ENCODE data around the gene ITGA3.

The ITGA3 gene

DNA sequence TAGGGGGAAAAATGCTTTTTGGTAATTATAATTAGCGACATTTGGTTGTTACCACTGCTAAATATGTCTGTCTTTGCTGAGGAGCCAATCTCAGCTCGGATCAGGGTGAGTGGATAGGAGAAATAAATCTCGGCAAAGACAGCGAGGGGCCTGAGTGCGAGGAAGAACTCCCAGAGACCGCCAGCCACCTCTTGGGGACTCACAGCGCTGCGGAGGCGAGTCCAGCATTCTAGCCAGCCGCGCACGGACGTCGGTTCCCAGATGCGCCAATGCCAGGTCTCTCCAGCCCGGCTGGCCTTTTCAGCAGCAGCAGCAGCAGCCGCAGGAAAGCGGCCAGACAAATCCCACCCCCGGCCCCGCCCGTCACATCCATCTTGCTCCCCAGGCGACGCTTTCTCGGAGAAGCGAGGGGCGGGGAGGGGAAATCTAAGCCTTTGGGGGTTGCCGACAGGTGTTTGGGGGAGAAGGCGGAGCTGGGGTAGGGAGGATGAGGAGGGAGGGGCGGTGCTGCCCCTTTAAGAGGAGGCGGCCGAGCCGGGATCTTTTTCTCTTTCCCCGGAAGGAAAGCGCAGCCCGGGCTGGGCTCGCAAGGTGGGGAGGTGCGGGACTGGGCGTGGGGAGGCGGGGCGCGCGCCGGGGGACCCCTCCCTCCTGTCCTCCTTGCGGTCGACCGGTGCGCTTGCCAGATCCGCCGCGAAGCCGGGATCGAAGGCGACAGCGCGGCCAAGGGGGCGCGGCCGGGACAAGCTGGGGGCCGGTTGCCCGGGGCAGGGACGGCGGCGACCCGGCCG lies at the start of gene ITGA3:
TSS of gene ITGA3 (plus strand) at position 685 of the 791 bp plus-strand sequence. CDS start 330 bp downstream, outside the sequence.
- DNase-seq (ENCODE audit: low read depth, low spot score): no peak

DNA sequence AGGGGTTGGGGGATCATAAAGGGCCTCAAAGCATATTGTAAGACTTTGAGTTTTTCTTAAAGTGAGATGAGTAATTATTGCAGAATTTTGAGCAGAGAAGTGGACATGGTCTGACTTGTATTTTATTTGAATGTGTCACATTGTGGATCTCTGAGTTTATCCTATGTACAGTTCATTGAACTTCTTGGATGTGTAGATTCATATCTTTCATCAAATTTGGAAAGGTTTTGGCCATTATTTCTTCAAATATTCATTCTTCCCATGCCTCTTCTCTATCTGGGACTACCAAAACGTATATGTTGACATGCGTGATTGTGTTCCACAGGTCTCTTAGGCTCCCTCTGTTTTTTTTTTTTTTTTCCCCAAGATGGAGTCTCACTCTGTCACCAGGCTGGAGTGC lies 46.6 kb upstream of the ITGA3 start:
- no peak for DNase-seq (ENCODE audit: low read depth, low spot score)

DNA sequence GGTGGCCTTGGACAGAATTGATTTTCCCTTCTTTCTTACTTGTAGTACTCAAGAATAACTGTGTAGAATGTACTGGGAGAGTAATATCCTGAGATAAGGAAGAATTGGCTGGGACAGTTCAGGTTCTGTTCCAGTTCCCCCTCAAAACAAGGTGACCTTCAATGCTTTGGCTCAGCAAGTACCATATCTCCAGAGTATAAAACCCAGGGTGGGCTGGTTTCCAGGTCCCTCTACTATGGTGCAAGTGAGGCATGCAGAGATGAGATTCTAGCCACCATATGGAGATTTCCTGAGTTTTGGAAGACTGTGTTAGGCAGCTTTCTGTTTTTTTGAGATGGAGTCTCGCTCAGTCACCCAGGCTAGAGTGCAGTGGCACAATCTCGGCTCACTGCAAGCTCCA lies 42.8 kb upstream of the ITGA3 start:
- no peak for DNase-seq (ENCODE audit: low read depth, low spot score)

DNA sequence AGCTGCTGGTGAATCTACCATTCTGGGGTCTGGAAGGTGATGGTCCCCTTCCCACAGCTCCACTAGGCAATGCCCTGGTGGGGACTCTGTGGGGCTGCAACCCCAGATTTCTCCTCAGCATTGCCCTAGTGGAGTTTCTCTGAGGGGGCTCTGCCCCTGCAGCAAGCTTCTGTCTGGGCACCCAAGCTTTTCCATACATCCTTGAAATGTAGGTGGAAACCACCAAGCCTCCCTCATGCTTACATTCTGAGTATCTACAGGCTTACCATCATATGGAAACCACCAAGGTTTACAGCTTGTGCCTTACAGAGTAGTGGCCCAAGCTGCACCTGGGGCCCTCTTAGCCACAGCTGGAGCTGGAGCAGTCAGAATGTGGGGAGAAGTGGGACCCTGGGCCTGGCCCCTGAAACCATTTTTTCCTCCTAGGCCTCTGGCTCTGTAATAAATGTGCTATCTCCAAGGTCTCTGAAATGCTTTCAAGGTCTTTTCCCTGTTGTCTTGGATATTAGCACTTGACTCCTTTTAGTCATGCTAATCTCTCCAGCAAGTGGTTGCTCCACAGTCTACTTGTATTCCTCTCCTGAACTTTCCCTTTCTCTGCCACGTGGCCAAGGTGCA lies 41.3 kb upstream of the ITGA3 start:
- no peak for DNase-seq (ENCODE audit: low read depth, low spot score)

DNA sequence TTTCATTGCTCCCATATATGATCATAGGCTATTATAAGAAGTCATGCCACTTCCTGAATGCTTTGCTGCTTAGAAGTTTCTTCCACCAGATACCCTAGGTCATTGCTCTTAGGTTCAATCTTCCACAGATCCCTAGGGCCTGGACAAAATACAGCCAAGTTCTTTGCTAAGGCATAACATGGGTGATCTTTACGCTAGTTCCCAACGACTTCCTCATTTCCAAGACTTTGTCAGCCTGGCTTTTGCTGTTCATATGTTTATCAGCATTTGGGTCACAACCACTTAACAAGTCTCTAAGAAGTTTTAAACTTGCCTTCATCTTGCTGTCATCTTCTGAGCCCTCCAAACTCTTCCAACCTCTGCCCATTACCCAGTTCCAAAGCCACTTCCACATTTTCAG lies 40.8 kb upstream of the ITGA3 start:
- no peak for DNase-seq (ENCODE audit: low read depth, low spot score)

DNA sequence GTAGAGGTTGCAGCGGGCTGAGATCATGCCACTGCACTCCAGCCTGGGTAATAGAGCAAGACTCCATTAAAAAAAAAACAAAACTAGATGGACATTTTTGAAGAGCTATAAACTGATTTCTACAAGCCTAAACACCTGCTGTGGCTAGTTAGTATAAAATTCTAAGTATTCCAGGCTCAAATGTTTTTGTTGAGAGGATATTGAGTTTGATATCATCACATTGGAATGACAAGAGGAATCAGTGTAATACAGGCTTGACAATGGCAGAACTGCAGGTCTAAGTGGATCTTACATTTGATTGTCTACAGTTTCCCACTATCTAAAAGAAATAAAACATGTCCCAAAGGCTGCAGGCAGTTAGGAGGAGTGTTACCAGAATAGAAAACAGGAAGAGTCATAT lies 37.0 kb upstream of the ITGA3 start:
- no peak for DNase-seq (ENCODE audit: low read depth, low spot score)

DNA sequence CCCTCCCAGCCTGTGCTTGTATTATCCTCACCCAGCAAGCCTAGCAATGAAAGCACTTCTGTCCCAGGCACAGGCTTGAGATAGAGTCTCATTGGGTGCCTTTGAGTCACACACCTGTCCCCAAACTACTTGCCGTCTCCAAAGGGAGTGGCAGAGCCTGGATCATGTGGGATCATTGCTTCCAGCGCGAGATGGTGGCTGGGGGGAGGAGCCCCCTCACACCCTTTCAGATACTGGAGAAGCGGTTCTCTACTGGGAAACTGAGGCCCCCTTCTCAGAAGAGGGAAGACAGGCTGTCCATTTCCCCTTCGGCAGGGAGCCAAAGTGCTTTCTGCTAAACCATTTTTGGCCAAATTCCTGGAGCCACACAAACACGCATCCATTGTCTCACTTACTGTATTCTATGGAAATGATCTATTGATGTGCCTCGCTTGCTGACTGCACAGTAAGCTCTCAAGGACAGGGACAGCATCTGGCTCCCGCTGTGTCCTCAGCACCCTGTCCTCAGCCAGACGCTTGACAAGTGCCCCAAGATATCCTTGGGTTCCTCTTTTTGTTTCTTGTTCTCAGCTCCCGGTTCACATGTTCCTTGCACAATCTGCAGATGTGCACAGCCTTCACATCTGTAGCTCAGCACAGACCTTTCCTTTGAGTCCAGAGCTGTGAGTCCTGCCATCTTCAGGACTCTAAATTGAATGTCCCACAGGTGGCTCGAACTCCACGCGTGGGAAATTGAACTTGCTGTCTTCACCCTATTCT lies 34.9 kb upstream of the ITGA3 start:
- no peak for DNase-seq (ENCODE audit: low read depth, low spot score)

DNA sequence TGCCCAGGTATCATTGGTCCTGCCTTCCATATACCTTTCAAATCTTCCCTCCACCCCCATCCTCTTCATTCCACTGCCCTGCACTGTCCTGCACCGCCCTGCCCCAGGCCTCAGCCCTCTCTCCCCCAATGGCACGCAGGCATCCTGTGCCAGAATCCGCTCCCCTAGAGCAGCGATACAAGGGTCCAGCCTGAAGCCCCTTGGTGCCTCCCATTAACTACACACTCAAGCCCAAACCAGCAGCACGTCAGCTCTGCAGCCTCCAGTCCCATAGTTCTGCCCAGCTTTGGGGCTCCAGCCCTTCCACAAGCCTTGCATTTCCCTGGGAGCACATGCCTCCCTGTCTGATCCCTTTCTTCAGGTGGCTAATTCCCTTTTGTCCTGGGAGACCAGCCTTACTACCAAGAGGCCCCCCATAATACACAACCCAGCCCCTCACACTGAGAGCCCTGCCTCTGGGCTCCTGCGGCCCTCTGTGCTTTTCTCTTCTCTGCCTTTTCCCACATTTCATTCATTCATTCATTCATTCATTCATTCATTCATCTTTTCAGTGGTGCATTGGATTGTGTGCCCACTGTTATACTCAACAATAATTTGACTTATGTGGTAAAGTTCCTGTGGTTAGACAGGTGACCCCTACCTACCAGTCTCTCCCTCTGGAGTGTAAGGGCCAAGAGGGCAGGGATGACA lies 34.1 kb upstream of the ITGA3 start:
- DNase-seq (ENCODE audit: low read depth, low spot score): no peak

DNA sequence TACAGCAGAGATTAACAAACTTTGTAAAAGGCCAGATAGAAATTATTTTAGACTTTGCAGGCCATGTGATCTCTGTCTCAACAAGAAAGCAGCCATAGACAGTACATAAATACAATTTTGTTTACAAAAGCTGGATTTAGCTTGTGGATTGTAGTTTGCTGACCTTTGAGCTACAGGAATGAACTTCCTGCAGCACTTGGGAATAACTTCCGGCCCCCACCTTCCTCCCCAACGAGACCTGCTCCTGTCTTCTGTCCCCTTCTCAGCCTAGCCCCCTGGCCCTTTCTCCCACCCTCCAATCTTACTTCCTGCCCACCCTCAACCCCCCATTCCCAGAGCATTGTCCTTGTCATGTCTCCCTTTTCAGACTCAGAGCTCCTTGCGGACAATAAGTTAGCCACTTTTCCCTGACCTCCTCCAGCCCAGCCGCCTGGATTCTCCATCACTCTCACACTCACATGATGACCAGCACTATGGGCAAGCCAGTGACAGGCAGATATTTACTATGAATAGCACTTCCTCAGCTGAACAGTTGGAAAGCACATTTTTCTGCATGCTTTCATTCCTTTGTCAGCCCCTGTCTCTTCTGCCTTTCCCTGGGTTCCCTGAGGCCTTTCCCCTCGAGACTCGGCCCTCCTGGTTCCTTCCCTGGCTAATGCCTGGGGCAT lies 33.3 kb upstream of the ITGA3 start:
- DNase-seq (ENCODE audit: low read depth, low spot score): no peak

DNA sequence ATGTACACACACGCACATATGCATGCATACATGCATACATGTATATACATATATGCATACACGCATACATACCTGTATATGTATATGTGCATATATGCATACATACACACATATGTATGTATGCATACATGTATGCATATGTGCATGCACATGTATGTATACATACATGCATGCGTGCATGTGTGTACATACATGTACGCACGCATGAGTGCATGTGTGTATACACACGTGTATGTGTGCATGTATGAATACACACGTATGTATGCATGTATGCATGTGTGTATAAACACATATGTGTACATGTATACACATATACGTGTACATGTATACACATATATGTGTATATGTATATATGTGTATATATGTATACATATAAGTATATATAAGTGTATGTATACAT lies 32.4 kb upstream of the ITGA3 start:
- DNase-seq (ENCODE audit: low read depth, low spot score): no peak

DNA sequence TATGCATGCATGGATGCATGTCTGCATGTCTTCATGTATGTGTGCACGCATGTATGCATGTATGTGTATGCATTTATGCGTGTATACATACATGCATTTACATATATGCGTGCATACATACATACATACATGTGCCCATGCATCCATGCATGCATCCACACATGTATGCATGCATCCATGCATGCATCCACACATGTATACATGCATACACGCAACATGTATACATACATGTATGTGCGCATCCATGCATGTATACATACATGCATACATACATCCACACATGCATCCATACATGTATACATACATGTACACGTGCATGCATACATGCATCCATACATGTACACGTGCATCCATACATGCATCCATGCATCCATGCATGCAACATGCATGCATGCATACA lies 31.1 kb upstream of the ITGA3 start:
- no peak for DNase-seq (ENCODE audit: low read depth, low spot score)

DNA sequence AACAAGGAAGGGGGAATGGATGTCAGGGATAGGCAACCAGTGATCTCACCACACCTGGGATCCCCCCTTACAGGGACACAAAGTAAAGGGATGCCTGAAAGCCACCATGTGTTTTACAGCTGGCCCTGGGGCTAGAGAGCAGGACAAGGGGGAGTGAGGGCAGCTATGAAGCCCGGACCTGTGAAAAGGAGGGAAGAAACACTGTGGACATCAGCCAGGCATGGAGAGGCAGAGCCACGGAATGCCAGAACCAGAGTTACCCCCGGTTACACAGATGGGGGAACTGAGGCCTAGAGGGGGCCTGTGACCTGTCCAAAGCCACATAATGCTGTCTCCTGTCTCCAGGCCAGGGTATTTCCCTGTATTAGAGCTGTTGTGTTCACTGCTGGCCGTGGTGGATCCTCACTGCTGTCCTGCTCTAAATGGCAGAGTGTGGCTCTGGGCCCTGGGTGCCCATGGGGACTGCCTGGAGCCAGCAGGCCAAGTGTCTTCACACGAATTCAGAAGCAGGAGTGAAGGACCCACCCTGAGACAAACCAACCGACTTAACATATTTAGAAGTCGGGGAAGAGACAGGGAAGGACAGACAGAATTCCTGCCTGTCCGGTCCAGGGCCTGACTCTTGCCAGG lies 29.7 kb upstream of the ITGA3 start:
- DNase-seq (ENCODE audit: low read depth, low spot score): no peak

DNA sequence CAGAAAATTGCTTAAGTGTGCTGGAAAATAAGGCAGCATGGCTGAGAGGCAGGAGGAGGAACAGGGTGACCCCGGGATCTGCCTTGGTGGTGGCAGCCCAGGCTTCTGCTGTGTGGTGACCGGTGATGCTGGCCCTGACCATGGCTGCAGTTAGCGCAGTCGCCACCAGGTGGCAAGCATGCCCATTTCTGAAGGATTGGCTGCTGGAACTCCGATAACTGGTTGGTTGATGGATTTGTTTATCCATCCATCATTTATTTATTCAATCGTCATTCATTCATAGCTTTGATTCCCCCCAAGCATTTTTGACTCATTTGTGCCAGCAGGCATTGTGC lies 29.1 kb upstream of the ITGA3 start:
- no peak for DNase-seq (ENCODE audit: low read depth, low spot score)

DNA sequence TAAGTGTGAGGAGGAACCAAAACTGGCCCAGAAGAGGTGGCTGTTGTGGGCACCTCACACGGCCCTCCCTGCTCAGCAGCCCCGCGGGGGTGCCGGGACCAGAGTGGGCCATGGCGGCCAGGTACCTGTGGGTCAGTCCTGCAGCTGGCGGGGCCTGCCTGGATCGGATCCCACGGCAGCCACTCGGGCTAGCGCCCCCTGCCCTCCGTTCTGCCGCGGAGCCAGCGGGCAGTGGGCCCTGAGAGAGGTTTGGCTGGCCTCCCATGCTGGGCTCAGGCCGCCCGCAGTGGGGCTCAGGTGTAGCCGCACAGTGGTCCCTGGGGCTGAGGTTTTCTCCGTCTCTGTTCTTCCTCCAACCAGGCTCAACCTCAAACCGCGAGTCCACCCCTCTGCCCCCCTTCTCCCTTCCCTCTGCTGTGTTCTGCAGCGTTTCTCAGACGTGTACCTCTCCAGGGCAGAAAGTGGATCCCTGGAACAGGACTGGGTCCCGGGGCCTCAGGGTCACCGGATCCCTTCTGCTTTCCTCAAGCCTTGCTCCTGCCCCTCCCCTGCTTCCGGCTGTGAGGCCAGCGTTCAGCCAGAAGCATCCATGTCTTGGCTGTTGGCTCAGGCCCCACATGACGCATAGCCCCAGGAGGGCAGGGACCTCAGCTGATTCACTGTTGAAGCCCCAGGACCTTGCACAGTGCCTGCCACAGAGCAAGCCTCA lies 28.6 kb upstream of the ITGA3 start:
- DNase-seq (ENCODE audit: low read depth, low spot score): no peak

DNA sequence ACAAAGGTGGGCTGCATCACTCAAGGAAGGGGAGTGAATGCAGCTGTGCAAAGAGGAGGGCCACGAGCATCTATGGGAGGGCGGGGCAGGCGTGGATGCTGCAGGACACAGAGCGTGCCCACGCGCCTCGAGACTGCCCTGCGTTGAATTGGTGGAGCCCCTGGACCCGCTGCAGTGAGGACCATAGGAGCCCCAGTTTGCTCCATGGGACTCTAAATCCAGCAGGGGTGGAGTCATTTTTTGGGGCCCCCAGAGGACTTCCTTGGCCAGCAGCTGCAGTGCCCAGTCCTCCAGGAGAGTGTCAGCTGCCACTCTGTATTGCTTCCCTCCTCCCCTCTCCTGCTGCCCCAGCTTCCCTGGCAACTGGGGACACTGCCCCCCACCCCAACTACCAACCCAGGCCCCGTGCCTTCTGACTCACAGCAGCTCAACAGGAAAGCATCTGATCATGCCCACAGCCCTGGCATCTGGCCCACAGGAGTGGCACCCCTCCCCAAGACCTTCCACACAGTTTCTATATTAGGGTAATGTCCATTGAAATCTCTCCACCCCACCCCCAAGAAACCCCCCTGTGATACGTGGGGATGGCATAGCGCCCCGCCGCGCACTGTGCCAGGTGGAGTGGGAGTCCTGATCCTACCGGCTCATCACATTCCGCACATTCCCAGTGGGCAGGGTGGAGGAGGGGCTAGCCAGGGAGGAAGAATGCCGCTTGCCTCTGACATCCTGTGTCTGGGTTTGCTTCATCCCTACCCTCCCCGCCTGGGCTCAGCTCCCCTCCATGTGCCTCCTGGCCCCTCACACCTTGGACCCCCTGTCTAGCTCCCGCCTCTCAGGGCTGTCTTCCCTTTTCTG lies 27.8 kb upstream of the ITGA3 start:
- peak; percentile 45 for DNase-seq (ENCODE audit: low read depth, low spot score)

DNA sequence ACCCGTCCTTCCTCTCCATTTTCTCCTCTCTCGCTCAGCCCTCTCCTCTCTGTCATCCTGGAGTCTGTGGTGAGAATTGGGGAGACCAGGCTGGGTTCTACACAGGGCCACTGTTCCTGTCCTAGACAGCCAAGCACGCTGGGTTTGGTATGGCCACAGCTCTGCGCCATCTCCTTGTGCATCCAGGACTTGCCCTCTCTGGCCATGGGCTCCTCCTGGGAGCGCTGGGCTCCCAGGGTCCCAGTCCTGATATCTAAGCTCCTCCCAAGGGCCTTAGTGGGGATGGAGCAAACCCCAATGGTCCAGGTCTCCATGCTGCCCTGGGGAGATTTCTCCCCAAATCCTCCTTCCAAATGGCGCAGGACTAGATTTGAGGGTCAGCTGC lies 27.2 kb upstream of the ITGA3 start:
- DNase-seq (ENCODE audit: low read depth, low spot score): no peak

DNA sequence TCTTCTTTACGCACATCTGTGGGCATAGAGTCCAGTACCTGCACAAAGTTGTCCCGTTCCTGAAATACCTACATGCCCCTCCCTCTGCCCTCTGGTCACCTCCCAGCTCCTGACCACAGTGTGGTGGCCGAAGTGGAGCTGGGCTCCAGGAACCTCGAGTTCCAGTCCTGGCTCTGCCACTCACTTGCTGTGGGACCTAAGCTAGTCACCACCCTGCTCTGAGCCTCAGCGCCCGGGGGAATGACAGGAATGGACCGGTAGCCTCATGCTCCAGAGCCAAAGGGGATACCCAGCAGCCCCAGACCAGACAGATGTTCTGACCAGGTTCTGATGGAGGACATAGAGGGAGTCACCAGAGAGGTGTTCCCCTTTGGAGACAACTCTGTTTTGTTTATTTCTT lies 26.7 kb upstream of the ITGA3 start:
- no peak for DNase-seq (ENCODE audit: low read depth, low spot score)

DNA sequence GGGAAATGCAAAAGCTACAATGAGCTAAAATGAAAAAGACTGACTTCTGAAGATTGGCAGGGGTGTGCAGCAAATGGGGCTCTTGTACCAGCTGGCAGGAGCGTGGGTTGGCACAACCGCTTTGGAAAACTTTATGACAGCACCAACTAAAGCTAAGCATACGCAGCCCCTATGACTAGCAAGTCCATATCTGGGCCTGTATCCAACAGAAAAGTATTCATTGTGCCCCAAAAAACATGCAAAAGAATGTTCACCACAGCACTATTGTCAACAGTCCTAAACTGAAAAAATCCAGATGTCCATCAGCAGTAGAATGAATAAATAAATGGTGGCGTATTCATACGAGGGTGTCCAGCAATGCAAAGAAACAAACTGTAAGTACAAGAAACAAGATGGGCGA lies 22.6 kb upstream of the ITGA3 start:
- no peak for DNase-seq (ENCODE audit: low read depth, low spot score)

DNA sequence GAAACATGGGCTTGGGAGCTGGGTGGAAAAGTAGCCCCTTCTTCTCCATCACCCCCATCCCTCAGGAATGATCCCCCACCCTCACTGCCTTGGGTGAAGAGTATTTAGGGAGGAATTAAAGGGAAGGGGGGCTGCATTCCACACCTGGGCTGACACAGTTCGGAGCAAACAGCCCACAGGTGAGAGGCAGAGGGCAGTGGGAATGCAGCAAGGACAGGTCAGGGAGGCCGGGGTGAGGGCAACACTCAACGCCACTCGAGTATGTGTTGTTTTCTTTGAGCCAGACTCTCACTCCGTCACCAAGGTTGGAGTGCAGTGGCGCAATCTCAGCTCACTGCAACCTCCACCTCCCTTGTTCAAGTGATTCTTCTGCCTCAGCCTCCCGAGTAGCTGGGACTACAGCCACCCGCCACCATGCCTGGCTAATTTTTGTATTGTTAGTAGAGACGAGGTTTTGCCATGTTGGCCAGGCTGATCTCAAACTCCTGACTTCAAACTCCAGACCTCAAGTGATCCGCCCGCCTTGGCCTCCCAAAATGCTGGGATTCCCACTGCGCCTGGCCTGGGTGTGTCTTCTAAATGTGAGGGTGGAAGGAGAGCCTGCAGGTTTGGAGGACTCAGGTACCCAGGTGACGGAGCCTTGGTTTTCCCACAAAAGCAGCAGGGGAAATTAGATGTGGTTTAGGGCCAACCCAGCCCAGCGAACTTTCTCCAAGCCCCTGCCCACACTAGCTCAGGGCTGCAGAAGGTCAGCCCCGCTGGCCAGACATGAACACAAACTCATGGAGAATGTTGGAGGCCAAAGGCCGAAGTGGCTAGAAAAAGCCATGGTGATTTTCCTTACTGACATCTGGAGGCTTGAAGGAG lies 21.2 kb upstream of the ITGA3 start:
- DNase-seq (ENCODE audit: low read depth, low spot score): no peak

Data from iPS DF 19.7 (cell line).